HL-60/S4 treated with phorbol 12-myristate 13-acetate at 8.2 ng/mL for 4 days and 3 days (cell line): Measurements from ENCODE around the gene ERC1.
"Not testable (repeated sequence)": the region's sequence is repeated elsewhere in the genome, so short reads cannot be mapped to it uniquely, and the experiment has no call there.

Experiments used
- in situ Hi-C: fragments of 300-500 bp; cut with MboI; formaldehyde crosslinking; loops from 2 replicates; pipeline ENCODE4 v1.15.0; 2022; ENCODE audit warnings: low sequenced_read_pairs

ERC1 gene

GRCh38 chr12:1179128-1179527 is 188.1 kb downstream of the ERC1 start:
- in situ Hi-C loops, result no loop called here

- in situ Hi-C loops, result no loop called here
Observed at GRCh38 chr12:1182069-1182468, 191.0 kb downstream of the ERC1 start.

DNA sequence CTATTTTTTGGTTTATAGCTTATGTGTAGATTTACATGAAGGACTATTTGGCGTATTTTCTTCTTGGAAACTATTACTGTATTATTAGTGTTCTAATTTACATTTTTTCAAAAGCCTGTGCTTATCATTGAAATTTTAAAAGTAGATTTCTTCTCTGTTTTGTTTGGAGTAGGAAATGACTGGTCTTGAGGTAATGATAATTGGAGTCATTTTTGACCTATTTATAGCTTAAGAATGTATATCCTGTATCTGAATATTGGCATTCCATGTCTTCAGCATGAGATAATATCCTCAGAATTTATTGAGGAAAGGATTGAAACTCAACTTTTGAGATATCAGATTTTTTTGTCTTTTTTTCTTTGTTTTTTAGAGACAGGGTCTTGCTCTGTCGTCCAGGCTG is 193.4 kb downstream of the ERC1 start:
- in situ Hi-C loops, result no loop called here

DNA sequence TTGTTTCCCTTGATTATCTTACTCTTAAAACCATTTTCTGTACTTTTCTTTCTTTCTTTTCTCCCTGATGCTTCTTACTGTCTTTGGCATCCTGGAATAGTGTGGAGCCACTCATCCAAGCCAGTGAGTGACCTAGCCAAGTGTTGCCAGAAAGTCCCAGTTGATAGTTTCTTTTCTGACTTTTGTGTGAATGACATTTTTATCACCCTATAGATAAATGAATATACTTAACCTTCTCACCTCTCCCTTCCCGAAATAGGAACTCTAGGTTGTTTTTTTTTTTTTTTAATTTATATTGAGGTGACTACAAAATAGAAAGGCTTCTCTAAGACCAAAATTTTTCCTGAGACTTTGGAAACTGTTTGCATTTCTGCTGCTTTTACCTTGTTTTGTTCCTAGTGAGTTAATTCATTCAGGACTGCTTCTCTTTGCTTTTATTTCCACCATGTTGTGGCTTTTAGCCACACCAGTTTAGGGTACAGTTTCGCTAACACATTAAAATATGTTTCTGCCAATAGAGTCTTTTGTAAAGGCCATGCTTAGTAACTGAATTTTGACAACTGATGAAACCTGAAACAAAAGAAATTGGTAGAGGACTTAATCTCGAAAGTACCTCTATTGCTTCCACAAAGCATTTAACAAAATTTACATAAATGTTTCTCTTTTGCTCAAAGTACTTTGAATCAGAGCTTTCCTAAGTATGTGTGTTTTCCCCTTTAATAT is 194.6 kb downstream of the ERC1 start:
- in situ Hi-C loops, result no loop called here

DNA sequence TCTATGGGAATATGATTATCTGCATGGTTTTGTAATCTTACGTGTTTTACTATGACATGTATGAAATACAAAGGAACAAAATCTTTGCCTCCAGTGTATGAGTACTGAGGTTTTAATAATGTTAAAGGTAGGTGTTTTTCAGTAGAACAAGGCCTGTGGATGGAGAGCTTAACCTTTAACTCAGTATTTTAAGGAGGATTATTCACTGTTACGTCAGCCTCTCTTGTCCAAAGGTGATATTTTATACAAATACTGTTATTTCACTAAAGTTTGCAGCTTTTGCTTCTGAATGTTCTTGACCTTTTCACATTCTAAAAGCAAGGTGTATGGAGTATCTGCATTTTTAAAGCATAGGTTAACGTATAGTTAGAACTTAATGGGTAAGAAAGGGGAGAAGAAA is 195.3 kb downstream of the ERC1 start:
- in situ Hi-C loops, result no loop called here

DNA sequence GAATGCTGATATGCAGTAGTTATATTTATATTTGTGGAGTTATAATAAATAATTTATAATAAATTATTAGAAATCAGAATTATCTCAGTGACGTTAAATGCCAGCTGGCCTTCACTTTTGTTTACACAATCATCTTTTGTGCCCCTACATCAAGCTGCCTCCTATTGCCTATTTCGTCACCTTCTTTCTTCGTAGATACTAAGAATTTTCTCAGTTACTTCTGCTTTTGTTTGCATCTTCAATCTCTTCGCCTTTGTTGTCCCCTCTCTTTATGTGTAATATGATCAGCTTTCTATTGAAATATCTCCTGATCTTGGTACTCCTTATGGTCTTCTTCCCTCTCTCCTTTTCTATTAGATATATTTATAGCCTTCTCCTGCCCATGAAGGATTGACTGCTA is 197.0 kb downstream of the ERC1 start:
- in situ Hi-C loops, result no loop called here

DNA sequence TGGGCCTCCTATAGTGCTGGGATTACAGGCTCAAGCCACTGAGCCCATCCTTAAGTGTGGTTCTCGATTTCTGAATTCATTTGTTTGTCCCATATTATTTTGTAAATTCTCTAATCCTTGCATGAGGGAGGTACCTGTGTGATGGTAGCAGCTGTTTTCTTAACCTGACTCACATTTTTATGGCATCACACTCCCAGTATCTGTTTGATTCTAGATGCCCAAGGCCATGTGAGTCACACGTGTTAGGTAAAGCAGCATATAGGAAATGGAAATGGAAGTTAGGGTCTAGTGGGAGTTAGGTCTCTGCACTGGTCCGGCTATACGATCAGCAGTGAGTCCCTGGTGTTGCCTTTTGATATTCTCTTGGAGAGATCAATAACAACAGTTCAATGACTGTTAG is 198.1 kb downstream of the ERC1 start:
- in situ Hi-C loops, result no loop called here

DNA sequence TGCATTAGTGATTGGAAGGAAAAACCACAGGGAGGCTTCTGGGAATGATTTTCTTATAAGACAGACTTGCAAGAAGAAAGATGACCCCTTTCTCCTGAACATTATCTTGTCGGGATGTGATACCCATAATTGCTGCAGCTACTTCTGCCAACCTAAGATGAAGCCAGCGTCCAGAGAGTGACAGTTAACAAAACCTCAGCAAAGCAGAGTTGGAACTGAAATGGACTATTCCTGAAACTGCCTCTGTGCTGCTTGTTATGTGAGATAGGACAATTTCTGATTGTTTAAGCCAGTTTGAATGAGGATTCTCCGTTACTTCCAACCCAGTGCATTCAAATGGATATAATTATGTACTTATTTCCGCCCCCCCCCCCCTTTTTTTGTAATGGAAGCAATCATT is 204.5 kb downstream of the ERC1 start:
- in situ Hi-C loops, result no loop called here

GRCh38 chr12:1197264-1198018 is 206.4 kb downstream of the ERC1 start:
- in situ Hi-C loops, result no loop called here

- in situ Hi-C loops, result not testable (repeated sequence)
Observed at GRCh38 chr12:1198854-1199253, 207.8 kb downstream of the ERC1 start.

- in situ Hi-C loops, result no loop called here
Observed at GRCh38 chr12:1199700-1200099, 208.7 kb downstream of the ERC1 start.

GRCh38 chr12:1201030-1201429 is 210.0 kb downstream of the ERC1 start:
- in situ Hi-C loops, result no loop called here

DNA sequence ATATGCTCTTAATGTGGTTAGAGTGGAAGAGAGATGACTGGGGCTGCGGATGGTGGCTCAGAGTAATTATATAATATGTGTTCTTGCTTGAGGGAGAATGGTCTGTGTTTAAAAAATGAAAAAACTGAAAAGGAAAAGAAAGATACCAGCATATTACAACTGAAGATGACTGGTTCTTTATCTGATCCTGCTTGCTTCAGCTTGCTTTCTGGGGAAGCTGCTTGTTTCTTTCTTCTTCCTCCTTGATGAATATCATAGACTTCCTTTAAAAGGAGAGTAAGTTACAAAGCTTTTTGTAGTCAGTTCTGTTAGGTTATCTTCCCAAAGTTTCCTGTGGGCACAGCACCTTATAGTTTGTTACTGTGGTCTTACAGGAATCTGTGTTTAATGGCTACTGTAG is 210.9 kb downstream of the ERC1 start:
- in situ Hi-C loops, result no loop called here

GRCh38 chr12:1203735-1204019 is 212.7 kb downstream of the ERC1 start:
- in situ Hi-C loops, result no loop called here

GRCh38 chr12:1204581-1205121 is 213.6 kb downstream of the ERC1 start:
- in situ Hi-C loops, result no loop called here

GRCh38 chr12:1205512-1206060 is 214.6 kb downstream of the ERC1 start:
- in situ Hi-C loops, result no loop called here

- in situ Hi-C loops, result no loop called here
Observed at GRCh38 chr12:1206118-1206734, 215.2 kb downstream of the ERC1 start.

GRCh38 chr12:1207276-1207675 is 216.3 kb downstream of the ERC1 start:
- in situ Hi-C loops, result no loop called here

DNA sequence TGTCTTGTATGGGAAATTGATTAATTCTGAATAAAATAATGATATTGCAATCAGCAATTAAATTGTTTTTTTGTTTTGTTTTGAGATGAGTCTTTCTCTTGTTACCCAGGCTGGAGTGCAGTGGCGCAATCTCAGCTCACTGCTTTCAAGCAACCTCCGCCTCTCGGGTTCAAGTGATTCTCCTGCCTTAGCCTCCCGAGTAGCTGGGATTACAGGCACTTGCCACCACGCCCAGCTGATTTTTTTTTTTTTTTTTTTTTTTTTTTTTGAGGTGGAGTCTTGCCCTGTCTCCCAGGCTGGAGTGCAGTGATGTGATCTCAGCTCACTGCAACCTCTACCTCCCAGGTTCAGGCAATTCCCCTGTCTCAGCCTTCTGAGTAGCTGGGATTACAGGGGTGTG is 217.7 kb downstream of the ERC1 start:
- in situ Hi-C loops, result not testable (repeated sequence)

DNA sequence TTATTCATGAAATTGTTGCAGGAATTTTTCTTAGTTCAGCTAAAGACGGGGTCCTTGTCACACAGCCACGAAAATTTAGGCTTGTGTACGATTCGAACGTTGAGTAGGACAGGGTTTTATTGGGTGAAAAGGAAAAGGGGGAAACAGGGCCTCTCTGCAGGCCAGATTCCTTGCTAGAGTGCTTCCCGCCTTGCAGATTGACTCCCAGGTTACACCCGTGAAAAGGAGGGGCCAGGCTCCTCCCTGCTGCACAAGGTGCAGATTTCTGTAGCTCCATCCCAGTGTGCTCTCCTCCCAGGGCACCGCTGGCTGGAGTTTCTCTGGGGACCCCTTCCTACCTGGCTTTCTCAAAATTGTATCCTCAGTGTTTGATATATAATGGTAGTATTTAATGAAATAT is 221.5 kb downstream of the ERC1 start:
- in situ Hi-C loops, result no loop called here

DNA sequence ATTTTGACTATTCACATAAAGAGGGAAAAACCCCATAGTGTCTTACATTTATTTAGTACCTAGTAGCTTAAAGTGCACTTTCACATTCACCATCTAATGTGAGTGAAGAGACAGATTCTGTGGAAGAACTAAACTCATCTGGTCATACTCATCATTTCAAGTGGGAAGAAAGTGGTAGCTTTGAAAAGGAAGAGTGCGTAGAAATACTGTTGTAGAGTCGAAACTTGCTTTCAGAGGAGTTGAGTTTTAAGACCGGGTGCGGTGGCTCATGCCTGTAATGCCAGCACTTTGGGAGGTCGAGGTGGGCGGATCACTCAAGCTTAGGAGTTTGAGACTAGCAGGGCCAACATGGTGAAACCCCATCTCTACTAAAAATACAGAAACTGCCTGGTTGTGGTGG is 222.2 kb downstream of the ERC1 start:
- in situ Hi-C loops, result no loop called here
